HuH-7.5 (cell line): Measurements from ENCODE around the gene GOLGA1.
"Not testable (repeated sequence)": the region's sequence is repeated elsewhere in the genome, so short reads cannot be mapped to it uniquely, and the experiment has no call there.

Experiments
- DNase-seq: peaks from one replicate; pipeline ENCODE4 v3.0.0; 2011; ENCODE audit warnings: low spot score

The GOLGA1 gene

GRCh38 chr9:124857533-124858162 lies 83.2 kb downstream of the GOLGA1 start:
- no peak for DNase-seq

- no peak for DNase-seq
These were observed 84.7 kb downstream of the GOLGA1 start for GRCh38 chr9:124855944-124856765.

DNA sequence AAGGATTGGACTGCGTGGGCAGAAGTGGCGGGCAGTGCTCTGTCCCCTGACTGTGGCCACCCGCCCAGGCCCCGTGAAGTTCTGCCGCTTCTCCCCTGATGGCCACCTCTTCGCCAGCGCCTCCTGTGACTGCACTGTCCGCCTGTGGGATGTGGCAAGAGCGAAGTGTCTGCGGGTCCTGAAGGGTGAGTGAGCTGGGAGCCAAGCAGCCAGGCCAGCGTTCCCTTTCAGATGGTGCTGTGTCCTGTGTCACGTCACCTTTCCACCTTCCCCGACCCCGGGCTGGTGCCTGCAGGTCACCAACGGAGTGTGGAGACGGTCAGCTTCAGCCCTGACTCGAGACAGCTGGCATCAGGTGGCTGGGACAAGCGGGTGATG lies 85.3 kb downstream of the GOLGA1 start:
- no peak for DNase-seq

- DNase-seq = no peak
These were observed 86.1 kb downstream of the GOLGA1 start for GRCh38 chr9:124854822-124855221.

DNA sequence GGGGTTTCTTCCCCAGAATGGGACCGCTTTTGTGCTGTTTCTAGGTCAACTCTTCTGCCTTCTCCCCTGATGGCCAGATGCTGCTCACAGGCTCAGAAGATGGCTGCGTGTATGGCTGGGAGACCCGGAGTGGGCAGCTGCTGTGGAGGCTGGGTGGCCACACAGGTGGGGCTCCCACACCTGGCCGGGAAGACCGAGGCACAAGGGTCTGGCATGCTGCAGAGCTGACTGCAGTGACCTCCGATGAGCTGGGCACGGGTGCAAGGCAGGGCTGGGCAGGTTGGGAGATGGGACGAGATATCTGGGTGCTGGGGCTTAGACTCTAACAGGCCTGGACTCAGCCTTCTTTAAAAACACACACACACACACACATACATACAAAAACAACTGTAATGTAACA lies 86.7 kb downstream of the GOLGA1 start:
- no peak for DNase-seq

- no peak for DNase-seq
These were observed 87.2 kb downstream of the GOLGA1 start for GRCh38 chr9:124853605-124854143.

DNA sequence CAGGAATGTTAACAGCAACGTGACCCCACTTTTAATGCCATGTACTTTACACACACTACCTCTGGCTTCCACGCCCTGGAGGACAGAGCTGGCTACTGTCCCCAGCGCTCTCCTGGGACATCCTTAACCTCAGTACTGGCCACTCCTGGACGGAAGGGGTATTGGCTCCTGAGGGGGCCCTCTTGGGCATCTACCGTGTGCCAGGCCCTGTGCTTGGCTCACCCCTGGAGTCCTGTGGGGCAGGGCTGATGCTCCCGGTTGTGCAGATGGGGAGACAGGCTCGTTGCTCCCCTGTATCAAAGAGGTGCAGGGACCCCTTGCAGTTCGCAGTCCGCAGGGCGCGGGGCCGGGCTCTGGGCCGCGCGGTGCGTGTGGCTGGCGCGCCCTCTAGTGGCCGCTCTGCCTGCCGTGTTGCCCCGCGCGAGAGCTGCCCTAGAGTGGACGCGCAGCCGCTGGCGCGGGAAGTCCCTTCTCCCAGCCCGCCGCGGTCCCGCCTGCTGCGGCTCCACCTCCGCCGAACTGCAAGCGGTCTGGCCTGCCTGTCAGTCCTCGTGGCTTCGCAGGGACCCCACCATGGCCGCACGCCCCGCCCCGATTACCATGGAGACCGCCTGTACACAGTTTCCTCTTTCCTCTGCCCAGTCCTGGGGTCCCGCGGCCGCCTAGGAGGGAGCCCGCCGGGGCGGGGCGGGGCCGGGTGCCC lies 87.9 kb downstream of the GOLGA1 start, which contains the start of gene WDR38:
WDR38 (plus strand) TSS at position 632 of the 703 bp plus-strand sequence. CDS start 72 bp downstream, outside the sequence.
- DNase-seq = peak; percentile 98

DNA sequence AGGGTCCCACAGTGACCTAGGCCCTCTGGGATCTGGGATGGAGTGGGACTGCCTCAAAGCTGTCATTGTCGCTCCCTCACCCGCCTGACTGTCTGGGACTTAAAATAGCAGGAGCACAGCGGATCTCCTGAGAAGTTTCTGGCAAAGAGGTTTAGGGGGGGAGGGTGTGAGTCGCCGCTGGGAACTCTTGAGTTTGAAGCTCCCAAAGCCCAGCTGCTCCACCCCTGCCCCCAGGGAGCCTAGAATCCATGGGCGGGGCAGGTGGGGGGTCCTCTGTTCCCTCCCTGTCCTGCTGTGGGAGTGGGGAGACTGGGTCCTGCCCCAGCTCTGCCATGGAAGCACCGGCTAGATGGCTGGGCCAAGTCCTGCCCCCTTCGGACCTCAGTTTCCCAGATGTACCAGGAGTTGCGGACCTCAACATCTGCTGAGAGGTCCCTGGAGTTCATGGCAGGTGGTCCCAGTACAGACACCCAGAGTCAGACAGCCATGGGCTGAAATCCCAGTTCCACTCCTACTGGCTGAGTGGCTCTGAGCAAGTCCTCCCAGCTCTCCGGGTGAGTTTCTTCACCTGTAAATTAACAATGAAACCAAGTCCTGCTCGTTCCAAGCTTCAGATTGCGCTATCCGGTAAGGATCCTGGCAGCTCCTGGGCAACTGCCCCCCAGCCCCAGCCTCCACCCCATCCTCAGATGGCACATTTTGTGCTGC lies 88.6 kb downstream of the GOLGA1 start:
- no peak for DNase-seq

DNA sequence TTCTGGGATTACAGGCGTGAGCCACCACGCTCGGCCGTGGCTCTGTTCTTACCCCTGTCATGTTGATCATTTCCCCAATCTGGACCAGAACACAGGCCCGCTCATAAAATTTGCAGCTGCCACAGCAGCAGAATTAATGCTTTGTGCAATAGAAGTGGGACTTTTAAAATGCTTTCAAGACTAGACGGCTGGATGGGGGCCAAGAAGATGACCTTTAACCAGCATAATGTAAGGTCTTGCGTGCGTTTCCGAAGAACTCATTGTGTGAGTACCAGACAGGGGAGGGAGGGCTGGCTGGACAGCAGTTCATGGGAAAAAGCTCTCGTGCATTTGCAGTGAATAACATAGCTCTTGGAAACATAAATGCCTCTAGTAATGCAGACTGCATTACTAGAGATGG lies 91.1 kb downstream of the GOLGA1 start:
- DNase-seq = no peak

DNA sequence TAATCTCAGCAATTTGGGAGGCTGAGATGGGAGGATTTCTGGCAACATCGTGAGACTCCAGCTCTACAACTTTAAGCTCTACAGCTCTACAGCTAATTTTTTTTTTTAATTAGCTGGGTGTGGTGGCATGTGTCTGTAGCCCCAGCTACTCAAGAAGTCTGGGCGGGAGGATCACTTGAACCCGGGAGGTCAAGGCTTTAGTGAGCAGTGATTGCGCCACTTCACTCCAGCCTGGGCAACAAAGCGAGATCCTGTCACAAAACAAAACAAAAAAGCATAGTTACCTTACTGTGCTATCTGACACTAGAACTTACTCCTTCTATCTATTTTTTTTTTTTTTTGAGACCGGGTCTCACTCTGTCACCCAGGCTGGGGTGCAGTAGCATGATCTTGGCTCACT lies 93.9 kb downstream of the GOLGA1 start:
- DNase-seq = no peak

DNA sequence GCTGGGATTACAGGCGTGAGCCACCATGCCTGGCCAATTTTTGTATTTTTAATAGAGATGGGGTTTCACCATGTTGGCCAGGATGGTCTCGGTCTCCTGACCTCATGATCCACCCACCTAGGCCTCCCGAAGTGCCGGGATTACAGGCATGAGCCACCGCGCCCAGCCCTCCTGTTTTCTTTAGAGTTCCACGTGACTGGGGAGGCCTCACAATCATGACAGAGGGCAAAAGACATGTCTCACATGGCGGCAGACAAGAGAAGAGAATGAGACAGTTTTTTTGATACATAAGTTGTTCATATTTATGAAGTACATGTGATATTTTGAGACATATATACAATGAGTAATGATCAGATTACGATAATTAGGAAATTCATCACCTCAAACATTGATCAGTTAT lies 94.4 kb downstream of the GOLGA1 start:
- DNase-seq = not testable (repeated sequence)

DNA sequence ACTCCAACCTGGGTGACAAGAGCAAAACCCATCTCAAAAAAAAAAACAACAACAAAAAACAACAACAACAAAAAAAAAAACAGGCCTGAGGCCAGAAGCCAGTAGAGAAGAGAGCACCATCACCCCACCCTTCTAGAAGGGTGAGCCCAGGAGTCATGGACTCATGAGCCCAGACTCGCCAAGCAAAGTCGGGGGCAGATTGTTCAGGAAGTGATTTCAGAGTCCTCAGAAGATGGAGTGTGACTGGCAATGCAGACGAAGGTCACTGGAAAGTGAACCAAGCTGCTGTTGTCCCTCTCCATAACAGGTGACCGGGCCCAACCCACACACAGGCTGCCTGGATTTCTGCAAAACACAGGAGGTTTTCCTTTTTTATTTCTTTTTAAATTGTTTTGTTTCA lies 96.6 kb downstream of the GOLGA1 start:
- no peak for DNase-seq

GRCh38 chr9:124843456-124844034 lies 97.3 kb downstream of the GOLGA1 start:
- DNase-seq = no peak

DNA sequence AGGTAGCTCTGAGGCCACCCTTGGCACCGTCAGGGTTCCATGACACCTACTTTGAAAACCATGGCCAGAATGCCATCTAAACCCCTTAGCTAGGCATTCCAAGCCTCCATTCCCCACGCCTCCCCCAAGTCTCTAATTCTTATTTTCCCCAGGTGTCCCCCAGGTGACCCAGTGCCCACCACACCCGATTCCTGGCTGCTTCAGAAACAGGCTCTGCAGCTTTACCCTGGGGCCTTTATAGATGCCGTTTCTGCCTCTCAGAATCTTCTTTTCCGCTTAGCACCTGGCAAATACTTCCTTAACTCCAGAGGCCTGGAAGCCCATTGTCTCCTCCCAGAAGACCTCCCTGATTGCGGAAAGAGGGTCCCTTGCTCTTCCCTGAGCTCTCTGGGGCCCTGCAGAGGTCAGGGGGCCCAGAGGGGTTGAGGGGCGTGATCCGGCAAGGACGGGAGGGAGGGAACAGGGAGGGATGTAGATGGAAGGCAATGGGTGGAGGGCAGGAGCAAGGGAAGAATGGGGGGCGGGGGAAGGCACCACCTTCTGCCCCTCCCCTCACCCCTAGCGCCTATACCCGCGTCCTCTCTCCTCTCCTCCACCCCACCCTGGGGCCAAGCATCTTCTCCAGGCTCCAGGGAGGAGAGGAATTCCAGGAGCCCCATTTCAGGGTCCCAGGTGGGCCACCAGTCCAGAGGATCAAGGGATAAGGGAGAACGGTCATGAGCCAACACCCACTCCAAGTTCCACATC lies 99.6 kb downstream of the GOLGA1 start:
- no peak for DNase-seq

- no peak for DNase-seq
These were observed 100.5 kb downstream of the GOLGA1 start for GRCh38 chr9:124840300-124840833.

DNA sequence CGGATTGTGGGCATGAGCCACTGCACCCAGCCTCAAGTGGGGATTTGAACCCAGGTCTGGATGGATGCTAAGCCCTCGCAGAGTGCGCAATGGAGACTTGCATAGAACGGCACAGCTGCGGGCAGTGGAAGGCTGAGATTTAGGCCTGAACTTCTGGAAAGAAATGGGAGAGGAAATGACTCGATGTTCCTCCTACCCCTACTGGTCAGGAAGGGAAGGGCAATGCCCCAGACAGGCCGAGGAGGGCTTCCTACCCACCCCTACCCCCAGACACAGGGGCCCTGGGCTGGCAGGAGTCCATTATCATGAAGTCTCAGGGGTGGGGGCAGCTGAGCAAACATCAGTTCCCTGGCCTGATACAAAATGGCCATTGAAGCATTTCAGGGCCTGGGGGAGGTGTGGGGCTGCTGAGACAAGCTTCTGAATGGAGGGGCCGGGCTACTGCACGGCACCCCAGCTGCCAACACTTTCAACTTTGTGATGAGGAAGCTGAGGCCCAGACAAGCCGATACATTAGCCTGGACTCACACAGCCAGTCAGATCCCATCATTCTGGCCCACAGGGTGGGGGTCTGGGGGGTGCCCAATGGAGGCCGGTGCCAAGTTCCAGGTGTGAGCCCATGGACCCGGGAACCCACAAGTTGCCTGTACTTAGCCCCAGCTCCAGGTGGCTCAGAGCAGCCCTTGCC lies 101.1 kb downstream of the GOLGA1 start:
- DNase-seq = peak; percentile 66

- DNase-seq = not testable (repeated sequence)
These were observed 102.2 kb downstream of the GOLGA1 start for GRCh38 chr9:124838567-124839275.

DNA sequence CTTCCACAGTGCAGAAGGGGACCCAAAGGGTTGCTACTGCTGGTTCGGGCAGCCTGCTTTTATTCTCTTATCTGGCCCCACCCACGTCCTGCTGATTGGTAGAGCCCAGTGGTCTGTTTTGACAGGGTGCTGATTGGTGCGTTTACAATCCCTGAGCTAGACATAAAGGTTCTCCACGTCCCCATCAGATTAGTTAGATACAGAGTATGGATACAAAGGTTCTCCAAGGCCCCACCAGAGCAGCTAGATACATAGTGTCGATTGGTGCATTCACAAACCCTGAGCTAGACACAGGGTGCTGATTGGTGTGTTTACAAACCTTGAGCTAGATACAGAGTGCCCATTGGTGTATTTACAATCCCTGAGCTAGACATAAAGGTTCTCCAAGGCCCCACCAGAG lies 102.8 kb downstream of the GOLGA1 start:
- not testable (repeated sequence) for DNase-seq

DNA sequence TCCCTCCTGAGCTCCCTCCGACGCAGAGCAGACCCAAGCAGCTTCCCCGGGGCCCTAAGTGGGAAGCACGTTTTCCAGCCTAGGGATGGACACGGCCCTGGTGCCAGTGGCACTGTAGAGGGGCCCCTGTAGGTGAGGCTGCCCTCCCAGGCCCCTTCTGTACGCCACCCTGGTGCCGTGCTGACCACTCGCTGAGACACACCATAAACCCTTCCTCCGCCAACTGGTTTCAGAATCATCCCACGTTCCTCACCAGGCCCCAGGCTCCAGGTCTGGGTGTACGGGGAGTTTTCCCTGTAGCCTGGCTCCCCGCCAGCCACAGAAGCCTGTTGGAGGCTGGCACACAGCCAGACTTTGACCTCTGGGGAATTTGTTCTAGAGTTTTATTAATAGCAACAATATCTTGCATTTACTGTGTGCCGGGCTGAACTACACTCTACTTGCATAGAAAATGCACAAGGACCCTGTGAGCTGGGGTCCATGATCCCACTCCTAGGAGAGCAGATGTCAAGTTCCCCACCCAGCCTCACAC lies 105.8 kb downstream of the GOLGA1 start:
- DNase-seq = peak; percentile 71
